Measurements from ENCODE around the gene OR1K1. TPM values are rescaled to one million over a fixed set of nuclear protein-coding genes. Genes with fewer than 3 reads are reported as not detected.

OR1K1 gene
- total and polyA plus RNA-seq, 2 donors (not counting 3 experiments of a cell fraction or from before 2014, with no cell fraction given) = not detected

GRCh38 chr9:122820490-122820845 is 20.5 kb downstream of the OR1K1 start:
- peaks cover 67% of the 10 kb centered on the region for H3K4me1 ChIP-seq (ENCODE audit: control insufficient read depth, extremely low read depth, insufficient read depth, low read length)
- H3K36me3 ChIP-seq (ENCODE audit: control insufficient read depth in 2 of 2, extremely low read depth in 1 of 2, insufficient read depth in 2 of 2, low read length in 2 of 2) = peaks cover 4 to 10% of the 10 kb centered on the region in 2 experiments
- no peaks in the 10 kb centered on the region for H3K27me3 ChIP-seq (ENCODE audit: control insufficient read depth in 2 of 2, insufficient read depth in 2 of 2, low read length in 2 of 2)
- dilution Hi-C loops (cut with MboI; ENCODE audit: extremely low pct_ligation_motif_present, low sequenced_read_pairs) = no loop called here
- TF ChIP-seq MAX (IDR thresholded peaks at IDR 0.05; ENCODE audit: insufficient read depth, insufficient read length) (no peak), POLR2A (IDR thresholded peaks at IDR 0.05; ENCODE audit: low read depth, low read length) (no peak), POLR2AphosphoS5 (IDR thresholded peaks at IDR 0.05; ENCODE audit: insufficient read depth, low read depth, low read length) (no peak), FOS (IDR thresholded peaks at IDR 0.05; ENCODE audit: borderline replicate concordance, insufficient read depth, low read length) (no peak), MYC (IDR thresholded peaks at IDR 0.05; ENCODE audit: low read depth, low read length) (no peak), CTCF (IDR thresholded peaks at IDR 0.05; ENCODE audit: extremely low read depth in 1 of 2, insufficient read depth in 1 of 2, low read depth in 1 of 2, low read length in 2 of 2) (no peak)
- FAIRE-seq = no peak
- no peak overlapping the region for H2AFZ ChIP-seq (ENCODE audit: low read depth, low read length)
- no peaks in the 10 kb centered on the region for H3K9me1 ChIP-seq (replicated peaks; ENCODE audit: control insufficient read depth, extremely low read depth, insufficient read depth, low read length)
- no peaks in the 10 kb centered on the region for H3K9me3 ChIP-seq (replicated peaks; ENCODE audit: control insufficient read depth, insufficient read depth, low read length)
- POLR2A ChIA-PET = interaction anchor here (0.5 to 1.6 kb wide), 5 partner anchors 8 to 695 kb away, joined by 3 to 7 read pairs (median 4); partner anchors contain the start of genes PDCL, RABGAP1 and ZBTB26
- TSS peak; percentile 18 for BruUV-seq (replicated peaks)
- no peak for DNase-seq (ENCODE audit: low read depth, low spot score)
- no peaks in the 10 kb centered on the region for H4K20me1 ChIP-seq (replicated peaks; ENCODE audit: control insufficient read depth, extremely low read depth, insufficient read depth, low read length)
- CTCF ChIA-PET = interaction anchor here (1.1 to 1.8 kb wide), 8 partner anchors 8 to 721 kb away, joined by 3 to 9 read pairs (median 4); partner anchors contain the start of gene PDCL
- no peak overlapping the region for H3K4me3 ChIP-seq (replicated peaks in 1 of 3; ENCODE audit: insufficient read depth in 1 of 3, low read depth in 1 of 3, low read length in 3 of 3)
- intact Hi-C loops (cut with micrococcal nuclease) = loop anchor here (1.0 to 10.0 kb wide), 3 partner anchors 8 to 1536 kb away; partner anchors contain the start of gene PDCL
- H3K9ac ChIP-seq (replicated peaks; ENCODE audit: extremely low read depth, insufficient read depth, low read length) = peak overlapping the region; percentile 71
- H3K27ac ChIP-seq (ENCODE audit: insufficient read depth, low read depth, low read length) = peak overlapping the region; percentile 97
- H3K79me2 ChIP-seq (ENCODE audit: control insufficient read depth, insufficient read depth, low read length) = peaks cover 11% of the 10 kb centered on the region
- H3K4me2 ChIP-seq (ENCODE audit: insufficient read depth, low read length) = peak overlapping the region; percentile 10

Data from endothelial cell of umbilical vein (primary cell).